ENCODE results near the gene GALNT13. TPM values are rescaled to one million over a fixed set of nuclear protein-coding genes. Genes with fewer than 3 reads are reported as not detected.

The GALNT13 gene
- total and polyA plus RNA-seq, 10 of the 15 experiments (the other 5 are each of a cell fraction or from before 2014, with no cell fraction given) = 0.04 TPM; not detected in 9

- TF ChIP-seq, protein P1, sequence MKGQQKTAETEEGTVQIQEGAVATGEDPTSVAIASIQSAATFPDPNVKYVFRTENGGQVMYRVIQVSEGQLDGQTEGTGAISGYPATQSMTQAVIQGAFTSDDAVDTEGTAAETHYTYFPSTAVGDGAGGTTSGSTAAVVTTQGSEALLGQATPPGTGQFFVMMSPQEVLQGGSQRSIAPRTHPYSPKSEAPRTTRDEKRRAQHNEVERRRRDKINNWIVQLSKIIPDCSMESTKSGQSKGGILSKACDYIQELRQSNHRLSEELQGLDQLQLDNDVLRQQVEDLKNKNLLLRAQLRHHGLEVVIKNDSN (IDR thresholded peaks at IDR 0.05; ENCODE audit: borderline replicate concordance, extremely low read length, insufficient read depth, low read depth, low read length) = no peak
- TF ChIP-seq KAT2A (conservative IDR thresholded peaks at IDR 0.05; ENCODE audit: control insufficient read depth, low read depth, low read length) (no peak), CREB1 (IDR thresholded peaks at IDR 0.05; ENCODE audit: low read depth) (no peak), SMARCA5 (IDR thresholded peaks at IDR 0.05) (no peak), LARP7 (IDR thresholded peaks at IDR 0.05) (no peak), HCFC1 (IDR thresholded peaks at IDR 0.05; ENCODE audit: low read length) (no peak), DPF2 (IDR thresholded peaks at IDR 0.05) (no peak)
- TF ChIP-seq, protein P2, sequence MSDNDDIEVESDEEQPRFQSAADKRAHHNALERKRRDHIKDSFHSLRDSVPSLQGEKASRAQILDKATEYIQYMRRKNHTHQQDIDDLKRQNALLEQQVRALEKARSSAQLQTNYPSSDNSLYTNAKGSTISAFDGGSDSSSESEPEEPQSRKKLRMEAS (IDR thresholded peaks at IDR 0.05; ENCODE audit: low read depth, low read length) = no peak
- TF ChIP-seq, protein P3, sequence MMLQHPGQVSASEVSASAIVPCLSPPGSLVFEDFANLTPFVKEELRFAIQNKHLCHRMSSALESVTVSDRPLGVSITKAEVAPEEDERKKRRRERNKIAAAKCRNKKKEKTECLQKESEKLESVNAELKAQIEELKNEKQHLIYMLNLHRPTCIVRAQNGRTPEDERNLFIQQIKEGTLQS (IDR thresholded peaks at IDR 0.05; ENCODE audit: borderline replicate concordance, extremely low read depth, low read depth, low read length) = no peak
Measured at GRCh38 chr2:153912798-153913396, 41.2 kb downstream of the GALNT13 start (continued).

DNA sequence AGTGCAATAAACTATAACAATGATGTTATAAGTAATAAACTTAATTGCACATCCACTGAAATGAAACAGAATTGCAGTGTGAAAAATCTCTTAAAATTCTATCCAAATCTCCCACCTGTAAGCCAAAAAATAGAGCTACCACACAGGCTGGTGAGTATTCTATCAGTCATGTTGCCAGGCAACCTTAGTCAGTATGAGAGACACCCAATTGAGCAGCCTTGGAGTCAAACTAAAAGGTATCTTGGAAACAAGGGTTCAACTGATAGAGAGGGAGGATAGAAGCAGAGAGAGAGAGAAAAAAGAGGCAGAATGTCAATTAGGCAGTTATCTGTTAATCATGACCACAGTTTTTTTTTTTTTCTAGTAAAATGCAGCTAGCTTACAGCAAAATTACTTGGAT lies 45.8 kb downstream of the GALNT13 start:
- no peak overlapping the region for H3K4me3 ChIP-seq
- no peaks in the 10 kb centered on the region for H4K20me1 ChIP-seq (ENCODE audit: control insufficient read depth, insufficient read depth)
- CTCF ChIA-PET = interaction anchor here (1.1 kb wide), 1 partner anchor 19 kb away, joined by 3 read pairs; no protein-coding TSS in a partner anchor
- H3K4me2 ChIP-seq (ENCODE audit: control insufficient read depth, insufficient read depth) = no peak overlapping the region
- H3K4me1 ChIP-seq (ENCODE audit: control insufficient read depth, insufficient read depth, low read length) = no peaks in the 10 kb centered on the region
- H3K9me3 ChIP-seq (replicated peaks; ENCODE audit: control insufficient read depth, insufficient read depth, low read length) = no peaks in the 10 kb centered on the region
- ATAC-seq (no peak), FAIRE-seq (no peak), DNase-seq (ENCODE audit: low read depth, low spot score) (no peak)
- in situ Hi-C loops (cut with MboI) = no loop called here
- no peaks in the 10 kb centered on the region for H3K27me3 ChIP-seq (replicated peaks in 1 of 2; ENCODE audit: control insufficient read depth in 2 of 2, insufficient read depth in 2 of 2, low read length in 1 of 2)
- H3K36me3 ChIP-seq (ENCODE audit: control insufficient read depth in 2 of 2, insufficient read depth in 2 of 2, low read length in 1 of 2) = no peaks in the 10 kb centered on the region
- POLR2A ChIA-PET = no interaction called here
- H3K79me2 ChIP-seq (ENCODE audit: control insufficient read depth, insufficient read depth, low read length) = no peaks in the 10 kb centered on the region
- SMC1A ChIA-PET (ENCODE audit: uncharacterized antibody, unreplicated experiment) = no interaction called here
- H3K27ac ChIP-seq (ENCODE audit: control insufficient read depth, insufficient read depth) = no peak overlapping the region
- RAD21 ChIA-PET (ENCODE audit: unreplicated experiment) = no interaction called here
- intact Hi-C loops (cut with micrococcal nuclease; ENCODE audit: unreplicated experiment) = no loop called here
- no TSS peak for BruUV-seq (replicated peaks)
- H2AFZ ChIP-seq (ENCODE audit: control insufficient read depth, low read depth, low read length) = no peak overlapping the region
- H3K9ac ChIP-seq (ENCODE audit: control insufficient read depth, insufficient read depth, low read length) = no peak overlapping the region
- TF ChIP-seq EED (IDR thresholded peaks at IDR 0.05; ENCODE audit: low read depth) = no peak
- TF ChIP-seq ESRRA (IDR thresholded peaks at IDR 0.05; ENCODE audit: low read length) = no peak
- no peak for TF ChIP-seq HDAC6 (IDR thresholded peaks at IDR 0.05; ENCODE audit: unreplicated experiment)
- TF ChIP-seq, protein P4, sequence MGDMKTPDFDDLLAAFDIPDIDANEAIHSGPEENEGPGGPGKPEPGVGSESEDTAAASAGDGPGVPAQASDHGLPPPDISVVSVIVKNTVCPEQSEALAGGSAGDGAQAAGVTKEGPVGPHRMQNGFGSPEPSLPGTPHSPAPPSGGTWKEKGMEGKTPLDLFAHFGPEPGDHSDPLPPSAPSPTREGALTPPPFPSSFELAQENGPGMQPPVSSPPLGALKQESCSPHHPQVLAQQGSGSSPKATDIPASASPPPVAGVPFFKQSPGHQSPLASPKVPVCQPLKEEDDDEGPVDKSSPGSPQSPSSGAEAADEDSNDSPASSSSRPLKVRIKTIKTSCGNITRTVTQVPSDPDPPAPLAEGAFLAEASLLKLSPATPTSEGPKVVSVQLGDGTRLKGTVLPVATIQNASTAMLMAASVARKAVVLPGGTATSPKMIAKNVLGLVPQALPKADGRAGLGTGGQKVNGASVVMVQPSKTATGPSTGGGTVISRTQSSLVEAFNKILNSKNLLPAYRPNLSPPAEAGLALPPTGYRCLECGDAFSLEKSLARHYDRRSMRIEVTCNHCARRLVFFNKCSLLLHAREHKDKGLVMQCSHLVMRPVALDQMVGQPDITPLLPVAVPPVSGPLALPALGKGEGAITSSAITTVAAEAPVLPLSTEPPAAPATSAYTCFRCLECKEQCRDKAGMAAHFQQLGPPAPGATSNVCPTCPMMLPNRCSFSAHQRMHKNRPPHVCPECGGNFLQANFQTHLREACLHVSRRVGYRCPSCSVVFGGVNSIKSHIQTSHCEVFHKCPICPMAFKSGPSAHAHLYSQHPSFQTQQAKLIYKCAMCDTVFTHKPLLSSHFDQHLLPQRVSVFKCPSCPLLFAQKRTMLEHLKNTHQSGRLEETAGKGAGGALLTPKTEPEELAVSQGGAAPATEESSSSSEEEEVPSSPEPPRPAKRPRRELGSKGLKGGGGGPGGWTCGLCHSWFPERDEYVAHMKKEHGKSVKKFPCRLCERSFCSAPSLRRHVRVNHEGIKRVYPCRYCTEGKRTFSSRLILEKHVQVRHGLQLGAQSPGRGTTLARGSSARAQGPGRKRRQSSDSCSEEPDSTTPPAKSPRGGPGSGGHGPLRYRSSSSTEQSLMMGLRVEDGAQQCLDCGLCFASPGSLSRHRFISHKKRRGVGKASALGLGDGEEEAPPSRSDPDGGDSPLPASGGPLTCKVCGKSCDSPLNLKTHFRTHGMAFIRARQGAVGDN (IDR thresholded peaks at IDR 0.05) = no peak
- TF ChIP-seq YY1 (IDR thresholded peaks at IDR 0.05; ENCODE audit: low read depth, low read length) = no peak
- no peak for TF ChIP-seq STAT3 (IDR thresholded peaks at IDR 0.05; ENCODE audit: low read depth, low read length)
- no peak for TF ChIP-seq CBFB (IDR thresholded peaks at IDR 0.05; ENCODE audit: low read depth)
- TF ChIP-seq RELA (IDR thresholded peaks at IDR 0.05; ENCODE audit: borderline replicate concordance, partially characterized antibody) = no peak
- no peak for TF ChIP-seq NR2C1 (IDR thresholded peaks at IDR 0.05)
- TF ChIP-seq PAX8 (IDR thresholded peaks at IDR 0.05) = no peak
- TF ChIP-seq ZNF384 (IDR thresholded peaks at IDR 0.05; ENCODE audit: borderline replicate concordance, low read depth, low read length) = no peak

Measured in GM12878 (cell line).